AG09319 (cell line): ENCODE data around the gene ETFRF1.

Experiments
- DNase-seq: peaks from one replicate; pipeline ENCODE4 v3.0.0-alpha.2; 2010; ENCODE audit warnings: low read depth; ENCODE audit errors: extremely low read depth
- TF ChIP-seq, protein P1 (sequence below): IDR thresholded peaks from 2 replicates; pipeline ENCODE4 v1.5.1; 2011; ENCODE audit warnings: low read depth, mild to moderate bottlenecking, inconsistent platforms, low read length, moderate library complexity

The ETFRF1 gene

GRCh38 chr12:25208554-25208953, 13.5 kb downstream of the ETFRF1 start:
- TF ChIP-seq, protein P1, sequence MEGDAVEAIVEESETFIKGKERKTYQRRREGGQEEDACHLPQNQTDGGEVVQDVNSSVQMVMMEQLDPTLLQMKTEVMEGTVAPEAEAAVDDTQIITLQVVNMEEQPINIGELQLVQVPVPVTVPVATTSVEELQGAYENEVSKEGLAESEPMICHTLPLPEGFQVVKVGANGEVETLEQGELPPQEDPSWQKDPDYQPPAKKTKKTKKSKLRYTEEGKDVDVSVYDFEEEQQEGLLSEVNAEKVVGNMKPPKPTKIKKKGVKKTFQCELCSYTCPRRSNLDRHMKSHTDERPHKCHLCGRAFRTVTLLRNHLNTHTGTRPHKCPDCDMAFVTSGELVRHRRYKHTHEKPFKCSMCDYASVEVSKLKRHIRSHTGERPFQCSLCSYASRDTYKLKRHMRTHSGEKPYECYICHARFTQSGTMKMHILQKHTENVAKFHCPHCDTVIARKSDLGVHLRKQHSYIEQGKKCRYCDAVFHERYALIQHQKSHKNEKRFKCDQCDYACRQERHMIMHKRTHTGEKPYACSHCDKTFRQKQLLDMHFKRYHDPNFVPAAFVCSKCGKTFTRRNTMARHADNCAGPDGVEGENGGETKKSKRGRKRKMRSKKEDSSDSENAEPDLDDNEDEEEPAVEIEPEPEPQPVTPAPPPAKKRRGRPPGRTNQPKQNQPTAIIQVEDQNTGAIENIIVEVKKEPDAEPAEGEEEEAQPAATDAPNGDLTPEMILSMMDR = no peak
- DNase-seq = no peak

- TF ChIP-seq, protein P1 = no peak
- no peak for DNase-seq
These were observed 18.3 kb downstream of the ETFRF1 start for GRCh38 chr12:25213338-25213737.

DNA sequence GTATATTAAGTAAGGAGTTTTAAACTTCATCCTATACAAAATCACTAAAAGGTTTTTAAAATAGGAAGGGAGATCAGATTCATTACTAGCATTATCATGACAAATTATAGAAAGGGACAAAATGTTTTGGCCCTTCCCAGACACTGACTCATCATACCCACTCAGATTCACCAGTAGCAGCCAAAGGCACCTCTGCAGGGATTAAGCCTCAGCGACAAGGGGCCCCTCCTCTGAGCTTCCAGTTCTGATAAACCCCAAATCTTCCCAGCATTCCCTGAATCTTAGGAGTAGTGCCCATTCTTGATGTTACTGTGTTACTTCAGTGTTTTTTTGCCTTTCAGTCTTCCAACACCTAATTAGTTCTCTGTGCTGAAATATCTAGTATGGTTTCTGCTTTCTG, 41.2 kb downstream of the ETFRF1 start:
- no peak for DNase-seq
- TF ChIP-seq, protein P1 = no peak

- no peak for DNase-seq
- TF ChIP-seq, protein P1 = no peak
These were observed 41.6 kb downstream of the ETFRF1 start for GRCh38 chr12:25236626-25237025.

DNA sequence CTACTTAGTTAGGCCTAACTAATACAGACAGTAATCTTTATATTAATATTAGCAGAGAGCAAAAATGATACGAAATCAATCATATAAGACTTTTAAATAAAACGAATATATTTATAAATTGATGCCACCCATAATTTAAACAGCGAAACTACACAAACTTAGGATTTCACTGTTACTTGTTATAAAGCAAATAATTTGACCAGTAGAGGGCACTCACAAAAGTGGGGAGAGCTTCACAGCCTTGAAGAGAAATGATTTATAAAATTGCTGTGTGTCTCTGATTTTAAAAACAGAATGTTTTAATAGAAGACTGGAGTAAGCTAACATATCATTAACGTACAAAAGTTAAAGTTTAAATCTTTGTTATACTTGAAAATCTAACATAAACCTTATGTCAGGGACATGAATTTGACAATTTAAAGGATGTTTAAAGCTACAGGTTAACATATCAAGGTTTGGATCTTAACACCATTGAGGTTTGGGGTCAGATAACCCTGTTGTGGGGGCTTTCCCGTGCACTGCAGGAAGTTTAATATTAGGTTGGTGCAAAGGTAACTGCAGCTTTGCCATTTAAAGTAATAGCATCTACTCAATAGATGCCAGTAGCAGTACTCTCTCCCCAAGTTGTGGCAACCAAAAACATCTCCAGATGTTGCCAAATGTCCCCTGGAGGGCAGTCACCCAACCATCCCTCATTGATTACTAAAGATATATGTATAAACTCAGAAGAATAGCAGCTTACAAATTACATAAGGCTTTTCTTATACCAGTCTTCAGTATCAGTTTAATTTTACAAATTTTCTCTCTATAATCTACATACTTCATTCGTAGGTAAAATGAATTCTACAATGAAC, 46.4 kb downstream of the ETFRF1 start:
- peak; percentile 29 for DNase-seq
- TF ChIP-seq, protein P1 = peak; percentile 64

DNA sequence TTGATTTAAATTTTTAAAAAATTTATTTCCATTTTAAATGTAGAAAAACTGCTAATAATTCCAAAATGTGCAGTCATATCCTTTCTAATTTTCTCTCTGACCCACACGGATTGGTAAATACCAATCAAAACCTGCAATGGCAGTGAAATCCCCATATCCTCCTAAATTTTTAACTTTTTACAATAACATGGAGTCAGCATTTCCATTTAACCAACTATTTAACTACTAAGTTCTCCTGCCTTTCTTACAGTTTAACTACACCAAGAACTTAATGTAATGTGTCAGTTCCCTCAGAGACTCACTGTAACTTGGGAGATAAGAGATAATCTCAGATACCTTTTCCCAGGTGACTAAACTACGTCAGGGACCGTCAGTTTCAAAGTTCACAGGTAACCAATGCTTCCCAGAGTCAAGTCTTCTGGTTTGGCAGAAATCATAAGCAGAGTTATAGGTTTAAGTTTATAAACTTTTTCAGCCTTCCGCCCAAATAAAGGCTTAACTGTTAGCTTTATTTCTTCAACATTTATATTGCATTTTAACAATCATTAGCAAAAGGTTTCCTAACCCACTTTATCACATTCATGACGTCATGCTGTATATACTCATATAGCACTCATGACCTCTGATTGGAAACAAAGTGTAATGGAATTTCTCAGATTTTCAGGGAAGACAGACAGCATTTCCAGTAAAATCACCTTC, 48.1 kb downstream of the ETFRF1 start:
- TF ChIP-seq, protein P1 = no peak
- no peak for DNase-seq

DNA sequence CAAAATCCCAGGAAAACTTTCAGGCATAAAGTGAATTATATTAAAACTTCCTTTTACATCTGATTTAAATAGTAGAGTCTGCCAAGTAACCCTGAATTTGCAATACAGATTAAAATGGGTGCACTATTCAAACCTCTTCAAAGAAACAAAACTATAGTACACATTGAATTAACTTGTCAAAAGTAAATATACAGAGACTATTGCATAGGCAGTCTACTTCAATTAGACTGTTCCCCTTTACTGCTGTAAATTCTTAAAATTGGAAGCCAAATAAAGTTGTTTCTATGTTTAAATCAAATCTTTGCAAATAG, 48.6 kb downstream of the ETFRF1 start:
- TF ChIP-seq, protein P1 = no peak
- DNase-seq = no peak
